ENCODE data around the gene HES3.

Gene HES3

GRCh38 chr1:6259491-6260362, 15.7 kb downstream of the HES3 start:
- Histone ChIP-seq H3K27ac (no peak overlapping the region; the same call in 1 of the 2 replicates), H3K27me3 (ENCODE audit: insufficient read depth, low read depth, severe bottlenecking) (no peaks in the 10 kb centered on the region), H3K36me3 (peaks cover 4% of the 10 kb centered on the region), H3K4me3 (ENCODE audit: low read depth, low read length) (peak overlapping the region; percentile 75), H3K9me3 (ENCODE audit: severe bottlenecking) (no peaks in the 10 kb centered on the region)
- no peak for TF ChIP-seq CTCF (IDR thresholded peaks at IDR 0.05; ENCODE audit: low read depth, low read length)
- DNase-seq: peak; percentile 77

GRCh38 chr1:6260433-6260934, 16.5 kb downstream of the HES3 start:
- TF ChIP-seq CTCF (IDR thresholded peaks at IDR 0.05; ENCODE audit: low read depth, low read length): no peak
- peak; percentile 45 for DNase-seq
- H3K4me3 ChIP-seq (ENCODE audit: low read depth, low read length): peak overlapping the region; percentile 75
- peaks cover 4% of the 10 kb centered on the region for H3K36me3 ChIP-seq
- H3K9me3 ChIP-seq (ENCODE audit: severe bottlenecking): no peaks in the 10 kb centered on the region
- peak overlapping the region; percentile 61 for H3K27ac ChIP-seq
- H3K27me3 ChIP-seq (ENCODE audit: insufficient read depth, low read depth, severe bottlenecking): no peaks in the 10 kb centered on the region

GRCh38 chr1:6260961-6261614, 17.1 kb downstream of the HES3 start, which contains the start of gene GPR153:
Gene GPR153 (minus strand): TSS chr1:6261098. CDS start chr1:6254905, 6,193 bp downstream.
- H3K9me3 ChIP-seq (ENCODE audit: severe bottlenecking): no peaks in the 10 kb centered on the region
- no peak for TF ChIP-seq CTCF (IDR thresholded peaks at IDR 0.05; ENCODE audit: low read depth, low read length)
- DNase-seq: peak; percentile 53
- H3K27ac ChIP-seq: peak within 1 kb of the TSS; percentile 65
- no peaks in the 10 kb centered on the region for H3K27me3 ChIP-seq (ENCODE audit: insufficient read depth, low read depth, severe bottlenecking)
- H3K36me3 ChIP-seq: peaks cover 4% of the 10 kb centered on the region
- H3K4me3 ChIP-seq (ENCODE audit: low read depth, low read length): peak within 1 kb of the TSS; percentile 75

- TF ChIP-seq CTCF (IDR thresholded peaks at IDR 0.05; ENCODE audit: low read depth, low read length): no peak
- Histone ChIP-seq H3K27me3 (ENCODE audit: insufficient read depth, low read depth, severe bottlenecking) (no peaks in the 10 kb centered on the region), H3K36me3 (peaks cover 4% of the 10 kb centered on the region), H3K9me3 (ENCODE audit: severe bottlenecking) (no peaks in the 10 kb centered on the region), H3K27ac (peak overlapping the region; percentile 65; the same call in 1 of the 2 replicates), H3K4me3 (ENCODE audit: low read depth, low read length) (peak overlapping the region; percentile 64)
- DNase-seq: peak; percentile 73
Measured at GRCh38 chr1:6261615-6261995, 17.6 kb downstream of the HES3 start.

- Histone ChIP-seq H3K27me3 (ENCODE audit: insufficient read depth, low read depth, severe bottlenecking) (no peaks in the 10 kb centered on the region), H3K36me3 (peaks cover 4% of the 10 kb centered on the region), H3K27ac (no peak overlapping the region; the same call in 1 of the 2 replicates), H3K4me3 (ENCODE audit: low read depth, low read length) (no peak overlapping the region), H3K9me3 (ENCODE audit: severe bottlenecking) (no peaks in the 10 kb centered on the region)
- TF ChIP-seq CTCF (IDR thresholded peaks at IDR 0.05; ENCODE audit: low read depth, low read length): no peak
- DNase-seq: no peak
Measured at GRCh38 chr1:6262555-6263420, 18.8 kb downstream of the HES3 start.
